Fibroblast of skin of scalp (primary cell): ENCODE results near the gene RHCG. TPM values are rescaled to one million over a fixed set of nuclear protein-coding genes. Genes with fewer than 3 reads are reported as not detected.

Experiments
- DNase-seq: peaks from one replicate; pipeline ENCODE4 v3.0.0-alpha.2; 2013
- polyA plus RNA-seq, 2 experiments: library from polyadenylated mRNA; unstranded; fragments of 120-200 nt; gene quantifications; one replicate each; pipeline ENCODE4 v1.2.1, GENCODE V29; 2013; ENCODE audit not compliant: insufficient read length in 2 of 2

The RHCG gene
- polyA plus RNA-seq (2013, experiment 1 of 2; ENCODE audit: insufficient read length) = not detected
- polyA plus RNA-seq (2013, experiment 2 of 2; ENCODE audit: insufficient read length) = not detected

- DNase-seq = peak; percentile 8
Observed at GRCh38 chr15:89496155-89497098, at the start of gene RHCG. Gene RHCG (minus strand): TSS chr15:89496583. CDS start chr15:89496544, 39 bp downstream.

GRCh38 chr15:89543389-89543788 is 47.0 kb upstream of the RHCG start:
- DNase-seq = no peak

- no peak for DNase-seq
Observed at GRCh38 chr15:89542369-89542768, 46.0 kb upstream of the RHCG start.

- no peak for DNase-seq
Observed at GRCh38 chr15:89539027-89539426, 42.6 kb upstream of the RHCG start.

DNA sequence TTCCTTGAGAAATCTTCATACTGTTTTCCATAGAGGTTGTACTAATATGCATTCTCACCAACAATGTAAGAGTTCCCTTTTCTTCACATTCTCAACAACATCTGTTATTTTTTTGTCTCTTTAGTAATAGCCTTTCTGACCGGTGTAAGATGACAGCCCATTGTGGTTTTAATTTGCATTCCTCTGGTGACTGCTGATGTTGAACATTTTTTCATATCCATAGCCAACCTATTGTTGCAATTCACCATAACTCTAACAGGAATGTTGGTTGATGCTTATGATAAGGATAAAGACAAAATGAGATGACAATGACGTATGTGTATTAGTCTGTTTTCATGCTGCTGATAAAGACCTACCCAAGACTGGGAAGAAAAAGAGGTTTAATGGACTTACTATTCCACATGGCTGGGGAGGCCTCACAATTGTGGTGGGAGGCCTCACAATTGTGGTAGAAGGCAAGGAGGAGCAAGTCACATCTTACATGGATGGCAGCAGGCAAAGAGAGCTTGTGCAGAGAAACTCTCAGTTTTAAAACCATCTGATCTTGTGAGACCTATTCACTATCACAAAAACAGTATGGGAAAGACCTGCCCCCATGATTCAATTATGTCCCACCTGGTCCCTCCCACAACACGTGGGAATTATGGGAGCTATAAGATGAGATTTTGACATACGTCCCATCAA is 37.6 kb upstream of the RHCG start:
- DNase-seq = peak; percentile 13

DNA sequence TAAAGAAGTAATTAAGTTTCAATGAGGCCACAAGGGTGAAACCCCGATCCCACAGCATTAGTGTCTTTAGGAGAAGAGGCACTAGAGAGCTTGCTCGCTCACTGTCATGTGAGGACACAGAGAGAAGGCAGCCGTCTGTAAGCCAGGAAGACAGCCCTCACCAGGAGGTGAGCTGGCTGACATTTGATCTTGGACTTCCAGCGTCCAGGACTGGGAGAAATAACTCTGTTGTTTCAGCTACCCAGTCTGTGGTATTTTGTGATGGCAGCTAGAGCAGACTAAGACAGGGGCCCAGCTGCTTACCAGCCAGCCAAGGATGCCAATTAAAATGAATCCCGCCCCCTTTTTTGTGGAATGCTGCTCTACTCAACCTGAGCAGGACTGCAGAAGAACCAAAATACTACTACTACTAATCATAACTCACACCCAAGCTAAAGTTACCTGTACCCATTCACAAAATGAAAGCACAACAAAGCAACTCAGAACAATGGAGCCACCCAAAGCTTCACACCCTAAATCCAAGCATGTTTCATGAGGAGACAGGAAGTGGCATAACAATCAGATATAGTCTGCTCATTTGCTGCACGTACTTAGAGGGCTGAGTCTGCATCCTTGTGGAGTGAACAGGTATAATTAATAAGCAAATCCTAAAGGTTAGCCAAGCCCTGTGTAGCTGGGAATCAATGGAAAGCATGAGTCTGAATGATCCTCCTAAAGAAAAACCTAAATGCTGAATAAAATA is 35.6 kb upstream of the RHCG start:
- DNase-seq = no peak

GRCh38 chr15:89530976-89531375 is 34.6 kb upstream of the RHCG start:
- DNase-seq = no peak

DNA sequence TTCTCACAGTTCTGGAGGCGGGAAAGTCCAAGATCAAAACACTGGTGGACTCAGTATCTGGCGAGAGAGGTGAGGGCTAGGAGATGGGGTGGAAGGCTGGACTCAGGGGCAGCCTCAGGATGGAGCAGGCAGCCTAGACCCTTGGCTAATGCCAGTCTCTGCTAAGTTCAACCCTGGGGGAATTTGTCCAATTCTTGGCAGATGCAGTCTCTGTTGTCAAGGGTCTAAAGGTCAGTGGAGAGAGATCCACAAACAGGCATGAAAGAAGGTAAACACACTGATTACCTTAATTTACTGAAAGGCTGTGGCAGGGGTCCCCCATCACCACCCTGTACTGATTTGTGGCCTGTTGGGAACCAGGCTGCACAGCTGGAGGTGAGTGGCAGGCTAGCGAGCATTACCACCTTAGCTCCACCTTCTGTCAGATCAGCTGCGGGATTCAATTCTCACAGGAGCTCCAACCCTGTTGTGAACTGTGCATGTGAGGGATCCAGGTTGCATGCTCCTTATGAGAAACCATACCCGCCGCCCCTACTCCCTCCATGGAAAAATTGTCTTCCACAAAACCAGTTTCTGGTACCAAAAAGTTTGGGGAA is 32.5 kb upstream of the RHCG start:
- DNase-seq = no peak

DNA sequence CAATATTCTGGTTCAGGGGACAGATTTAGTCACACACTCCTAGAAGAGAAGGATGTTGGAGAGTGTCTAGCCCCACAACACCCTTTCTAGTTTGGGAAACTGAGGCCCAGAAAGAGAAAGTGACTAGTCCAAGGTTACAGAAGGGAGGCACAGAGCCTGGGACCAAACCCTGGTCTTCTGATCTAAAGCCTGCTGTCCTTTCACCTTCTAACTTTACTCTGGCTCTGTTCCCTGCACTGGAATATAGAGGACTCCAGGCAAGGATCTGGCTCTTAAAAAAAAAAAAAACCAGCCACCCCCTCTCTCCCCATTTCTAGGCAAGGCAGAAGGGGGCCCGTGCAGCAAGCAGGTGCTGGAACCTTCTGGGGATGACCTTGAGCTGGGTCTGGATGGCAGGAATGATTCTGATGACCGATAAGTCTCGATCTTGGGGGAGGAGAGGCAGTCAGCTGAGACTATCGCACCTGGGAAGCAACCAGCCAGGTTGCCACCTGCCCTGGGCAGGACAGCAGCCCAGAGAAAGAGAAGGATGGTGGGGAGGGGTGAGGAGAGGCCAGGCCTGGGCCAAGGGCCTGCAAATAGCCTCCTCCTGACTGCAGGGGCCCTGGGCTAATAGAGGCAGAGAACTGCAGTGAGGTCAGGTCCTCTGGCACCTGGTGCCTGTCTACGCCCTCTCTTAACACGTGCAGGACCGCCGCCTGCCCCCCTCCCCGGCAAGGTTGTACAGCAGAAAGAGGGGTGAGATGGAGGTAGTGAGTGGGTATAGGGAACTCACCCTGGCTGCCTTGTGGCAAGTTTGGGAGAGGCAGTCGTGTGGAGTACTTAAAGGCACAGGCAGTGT is 30.4 kb upstream of the RHCG start:
- DNase-seq = no peak

DNA sequence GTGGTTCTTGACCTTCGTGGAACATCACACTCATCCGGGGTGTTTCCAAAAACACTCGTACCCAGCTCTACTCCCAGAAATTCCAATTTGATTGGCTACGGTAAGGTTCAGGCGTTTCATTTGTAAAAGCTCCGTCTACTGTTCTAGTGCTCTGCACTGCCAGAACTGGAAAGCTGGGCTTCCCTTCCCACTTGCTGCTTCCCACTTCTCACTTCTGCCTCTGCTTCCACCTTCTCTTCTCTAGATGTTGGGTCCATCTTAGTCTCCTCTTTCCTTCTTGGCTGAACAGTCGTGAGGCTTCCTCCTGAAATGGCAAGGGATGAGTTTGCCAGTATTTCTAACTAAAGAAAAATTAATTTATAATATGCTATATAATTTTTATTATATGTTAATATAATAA is 29.8 kb upstream of the RHCG start:
- DNase-seq = no peak

DNA sequence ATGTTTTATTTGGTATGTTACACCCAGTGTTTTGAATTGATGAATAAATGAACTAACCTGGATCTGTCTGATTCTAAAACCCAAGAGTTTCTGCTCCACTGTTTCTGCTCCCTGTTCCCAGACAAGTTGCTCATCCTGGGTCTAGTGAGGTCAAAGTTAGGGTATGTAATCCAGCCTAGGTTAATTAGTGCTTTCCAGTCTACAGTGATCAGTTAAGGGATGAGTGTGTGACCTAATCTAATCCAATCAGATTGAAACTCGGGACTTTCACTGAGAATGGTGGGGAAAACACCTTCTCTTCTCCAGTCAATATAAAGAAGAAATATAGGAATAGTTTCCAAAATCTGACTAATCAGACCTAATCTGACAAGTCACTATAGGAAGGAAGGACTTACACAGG is 27.8 kb upstream of the RHCG start:
- DNase-seq = no peak

DNA sequence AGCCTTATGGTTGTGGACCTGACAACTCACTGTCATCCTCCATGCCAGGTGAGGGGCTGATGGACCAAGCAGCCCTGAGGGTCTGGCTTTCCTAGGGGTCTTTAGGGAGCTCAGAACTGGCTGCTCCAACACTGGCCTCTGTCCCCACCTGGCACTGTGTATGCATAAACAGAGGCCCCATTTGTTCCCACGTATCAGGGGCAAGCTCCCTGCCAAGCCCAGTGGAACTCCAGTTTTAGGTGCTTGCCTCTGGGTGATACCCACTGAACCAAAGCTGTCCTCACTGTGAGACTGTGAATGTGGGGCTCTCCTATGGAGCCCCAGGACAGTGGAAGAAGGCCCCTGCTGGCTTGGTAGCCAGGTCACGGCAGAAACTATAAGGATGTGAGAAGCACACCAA is 26.7 kb upstream of the RHCG start:
- DNase-seq = no peak

DNA sequence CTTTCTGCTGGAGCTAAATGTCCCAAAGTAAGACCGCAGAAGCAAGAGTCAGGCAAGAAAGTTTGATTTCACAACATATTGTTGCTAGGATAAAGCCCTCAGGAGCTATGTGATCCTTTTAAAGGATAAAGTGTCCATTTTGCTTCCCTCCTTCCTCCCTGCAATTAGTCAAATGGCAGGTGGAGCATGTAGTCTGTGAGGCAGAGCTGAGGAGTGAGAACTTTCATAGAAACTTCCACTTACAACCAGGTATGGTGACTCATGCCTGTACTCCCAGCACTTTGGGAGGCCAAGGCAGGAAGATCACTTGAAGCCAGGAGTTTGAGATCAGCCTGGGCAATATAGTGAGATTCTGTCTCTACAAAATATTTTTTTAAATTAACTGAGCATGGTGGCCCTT is 25.2 kb upstream of the RHCG start:
- DNase-seq = no peak

GRCh38 chr15:89515477-89515876 is 19.1 kb upstream of the RHCG start:
- DNase-seq = no peak

DNA sequence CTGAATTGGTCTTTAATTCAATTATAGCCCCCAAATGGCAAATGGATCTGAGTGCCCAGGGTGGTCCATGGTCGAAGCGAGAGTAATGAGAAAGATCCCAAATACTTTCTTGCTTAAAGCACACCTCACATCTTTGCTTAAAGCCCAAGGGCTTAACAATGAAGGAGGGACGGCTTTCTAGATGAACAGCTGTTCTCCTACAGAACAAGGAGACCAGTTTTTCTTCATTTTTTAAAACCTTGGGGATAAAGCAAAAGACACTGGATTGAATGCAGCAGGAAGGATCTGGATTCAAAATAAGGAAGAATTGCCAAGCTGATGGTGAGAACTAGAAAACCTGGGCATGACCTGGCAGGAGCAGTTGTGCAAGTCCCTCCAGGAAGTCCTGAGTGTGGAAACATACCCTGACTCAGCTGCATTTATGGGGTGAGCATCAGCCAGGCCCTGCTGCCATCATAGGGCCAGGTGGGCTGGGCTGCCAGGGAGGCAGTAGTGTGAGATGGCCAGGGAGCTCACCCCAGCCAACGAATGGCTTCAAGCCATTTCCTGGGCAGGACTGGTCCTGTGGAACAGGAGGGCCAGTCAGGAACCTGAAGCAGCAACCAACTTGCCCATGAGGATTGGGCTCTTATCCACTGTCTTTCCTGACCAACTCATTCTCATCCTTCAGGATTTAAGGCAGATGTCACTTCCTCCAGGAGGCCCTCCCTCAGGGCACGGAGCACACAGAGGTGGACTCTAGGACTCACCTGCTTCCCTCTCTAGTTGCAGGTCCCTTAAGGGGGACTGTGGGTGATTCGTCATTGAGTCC is 18.4 kb upstream of the RHCG start:
- no peak for DNase-seq

GRCh38 chr15:89514186-89514585 is 17.8 kb upstream of the RHCG start:
- DNase-seq = no peak

GRCh38 chr15:89513284-89513683 is 16.9 kb upstream of the RHCG start:
- no peak for DNase-seq

GRCh38 chr15:89512631-89513030 is 16.2 kb upstream of the RHCG start:
- DNase-seq = no peak

GRCh38 chr15:89506026-89506686 is 9.8 kb upstream of the RHCG start:
- DNase-seq = no peak

GRCh38 chr15:89504166-89504565 is 7.8 kb upstream of the RHCG start:
- no peak for DNase-seq
